ENCODE data around the gene CCDC12.
"Not testable (repeated sequence)": the region's sequence is repeated elsewhere in the genome, so short reads cannot be mapped to it uniquely, and the experiment has no call there.

CCDC12 gene

GRCh38 chr3:46979958-46980497, 3.5 kb upstream of the CCDC12 start:
- DNase-seq (ENCODE audit: low read depth in 2 of 2), result no peak

GRCh38 chr3:46978985-46979944, 2.7 kb upstream of the CCDC12 start, which contains the start of gene NBEAL2:
Gene NBEAL2 (plus strand): TSS chr3:46979666. CDS start chr3:46979862, 196 bp downstream.
- peak; percentile 58 to 63 for DNase-seq (ENCODE audit: low read depth in 2 of 2)

GRCh38 chr3:46978381-46978780, 1.8 kb upstream of the CCDC12 start:
- DNase-seq (ENCODE audit: low read depth in 2 of 2), result no peak

- no peak for DNase-seq (ENCODE audit: low read depth in 2 of 2)
Observed at GRCh38 chr3:46977811-46978195, 1.3 kb upstream of the CCDC12 start.

- DNase-seq (ENCODE audit: low read depth in 2 of 2), result no peak
Observed at GRCh38 chr3:46974421-46975171, 1.9 kb downstream of the CCDC12 start.

- no peak for DNase-seq (ENCODE audit: low read depth in 2 of 2)
Observed at GRCh38 chr3:46972396-46972795, 4.1 kb downstream of the CCDC12 start.

GRCh38 chr3:46971742-46972141, 4.8 kb downstream of the CCDC12 start:
- no peak for DNase-seq (ENCODE audit: low read depth in 2 of 2)

GRCh38 chr3:46971151-46971550, 5.4 kb downstream of the CCDC12 start:
- DNase-seq (ENCODE audit: low read depth in 2 of 2), result no peak

GRCh38 chr3:46970391-46971091, 6.0 kb downstream of the CCDC12 start:
- no peak for DNase-seq (ENCODE audit: low read depth in 2 of 2)

GRCh38 chr3:46968783-46969428, 7.6 kb downstream of the CCDC12 start:
- DNase-seq (ENCODE audit: low read depth in 2 of 2), result no peak

- DNase-seq (ENCODE audit: low read depth in 2 of 2), result no peak
Observed at GRCh38 chr3:46966811-46967210, 9.7 kb downstream of the CCDC12 start.

GRCh38 chr3:46965151-46965550, 11.4 kb downstream of the CCDC12 start:
- DNase-seq (ENCODE audit: low read depth in 2 of 2), result no peak

GRCh38 chr3:46964038-46964590, 12.4 kb downstream of the CCDC12 start:
- not testable (repeated sequence) for DNase-seq (ENCODE audit: low read depth in 2 of 2)

- no peak for DNase-seq (ENCODE audit: low read depth in 2 of 2)
Observed at GRCh38 chr3:46962990-46963389, 13.6 kb downstream of the CCDC12 start.

- no peak for DNase-seq (ENCODE audit: low read depth in 2 of 2)
Observed at GRCh38 chr3:46962427-46962826, 14.1 kb downstream of the CCDC12 start.

GRCh38 chr3:46960835-46961234, 15.7 kb downstream of the CCDC12 start:
- no peak for DNase-seq (ENCODE audit: low read depth in 2 of 2)

GRCh38 chr3:46960081-46960701, 16.4 kb downstream of the CCDC12 start:
- no peak for DNase-seq (ENCODE audit: low read depth in 2 of 2)

GRCh38 chr3:46959161-46959511, 17.4 kb downstream of the CCDC12 start:
- no peak for DNase-seq (ENCODE audit: low read depth in 2 of 2)

GRCh38 chr3:46958467-46959160, 17.9 kb downstream of the CCDC12 start:
- no peak for DNase-seq (ENCODE audit: low read depth in 2 of 2)

All from fibroblast of skin of left biceps (primary cell).